Measurements from ENCODE around the gene GPR21. TPM values are rescaled to one million over a fixed set of nuclear protein-coding genes. Genes with fewer than 3 reads are reported as not detected.

Gene GPR21
- total RNA-seq, 1 experiment from 2014 or later = 1.1 TPM

DNA sequence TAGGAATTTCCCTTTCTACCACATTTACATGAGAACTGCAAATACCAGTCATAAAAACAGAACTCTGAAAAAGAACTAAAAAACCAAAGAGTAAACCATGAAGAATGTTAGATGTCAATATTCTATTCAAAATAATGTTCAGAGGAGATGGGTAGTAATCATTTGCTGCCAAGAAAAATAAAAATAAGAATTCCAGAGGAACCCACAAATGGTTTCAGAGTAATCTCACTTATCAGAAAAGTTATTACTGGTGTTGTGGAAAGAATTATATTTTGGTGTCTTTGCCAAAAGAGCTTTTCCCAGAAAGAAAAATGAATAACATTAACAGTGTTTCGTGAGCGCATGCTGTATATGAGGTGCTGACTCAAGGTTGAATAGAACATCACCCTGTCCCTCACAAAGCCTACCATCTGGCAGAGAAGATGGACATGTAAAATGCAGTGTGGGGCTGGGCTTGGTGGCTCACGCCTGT is 35.6 kb downstream of the GPR21 start:
- ATAC-seq (no peak), DNase-seq (ENCODE audit: low read depth, low spot score) (no peak)
- H3K9me2 ChIP-seq (ENCODE audit: insufficient read depth) = no peaks in the 10 kb centered on the region
- ChIA-PET CTCF (no interaction called here), POLR2A (no interaction called here), RAD21 (ENCODE audit: low non-redundant PET in 1 of 2, low total read pairs in 2 of 2, uncharacterized antibody in 2 of 2, unreplicated experiment in 2 of 2) (no interaction called here)
- no peak for TF ChIP-seq POLR2A (IDR thresholded peaks at IDR 0.05; ENCODE audit: borderline replicate concordance, extremely low read depth, insufficient read depth, insufficient read length)
- no peak for TF ChIP-seq ZNF274 (IDR thresholded peaks at IDR 0.05; ENCODE audit: low read depth, low read length)
- TF ChIP-seq ELF1 (IDR thresholded peaks at IDR 0.05; ENCODE audit: borderline replicate concordance, low read depth) = no peak
- TF ChIP-seq EZH2 (IDR thresholded peaks at IDR 0.05) = no peak
- TF ChIP-seq, protein P1, sequence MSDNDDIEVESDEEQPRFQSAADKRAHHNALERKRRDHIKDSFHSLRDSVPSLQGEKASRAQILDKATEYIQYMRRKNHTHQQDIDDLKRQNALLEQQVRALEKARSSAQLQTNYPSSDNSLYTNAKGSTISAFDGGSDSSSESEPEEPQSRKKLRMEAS (IDR thresholded peaks at IDR 0.05) = no peak
- TF ChIP-seq, protein P2, sequence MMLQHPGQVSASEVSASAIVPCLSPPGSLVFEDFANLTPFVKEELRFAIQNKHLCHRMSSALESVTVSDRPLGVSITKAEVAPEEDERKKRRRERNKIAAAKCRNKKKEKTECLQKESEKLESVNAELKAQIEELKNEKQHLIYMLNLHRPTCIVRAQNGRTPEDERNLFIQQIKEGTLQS (IDR thresholded peaks at IDR 0.05) = no peak
- no peak for TF ChIP-seq CEBPB (IDR thresholded peaks at IDR 0.05; ENCODE audit: low read depth)
- TF ChIP-seq, protein P3, sequence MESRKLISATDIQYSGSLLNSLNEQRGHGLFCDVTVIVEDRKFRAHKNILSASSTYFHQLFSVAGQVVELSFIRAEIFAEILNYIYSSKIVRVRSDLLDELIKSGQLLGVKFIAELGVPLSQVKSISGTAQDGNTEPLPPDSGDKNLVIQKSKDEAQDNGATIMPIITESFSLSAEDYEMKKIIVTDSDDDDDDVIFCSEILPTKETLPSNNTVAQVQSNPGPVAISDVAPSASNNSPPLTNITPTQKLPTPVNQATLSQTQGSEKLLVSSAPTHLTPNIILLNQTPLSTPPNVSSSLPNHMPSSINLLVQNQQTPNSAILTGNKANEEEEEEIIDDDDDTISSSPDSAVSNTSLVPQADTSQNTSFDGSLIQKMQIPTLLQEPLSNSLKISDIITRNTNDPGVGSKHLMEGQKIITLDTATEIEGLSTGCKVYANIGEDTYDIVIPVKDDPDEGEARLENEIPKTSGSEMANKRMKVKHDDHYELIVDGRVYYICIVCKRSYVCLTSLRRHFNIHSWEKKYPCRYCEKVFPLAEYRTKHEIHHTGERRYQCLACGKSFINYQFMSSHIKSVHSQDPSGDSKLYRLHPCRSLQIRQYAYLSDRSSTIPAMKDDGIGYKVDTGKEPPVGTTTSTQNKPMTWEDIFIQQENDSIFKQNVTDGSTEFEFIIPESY (IDR thresholded peaks at IDR 0.05; ENCODE audit: extremely low read depth, insufficient replicate concordance, low read length) = no peak
- TF ChIP-seq EZH2phosphoT487 (IDR thresholded peaks at IDR 0.05; ENCODE audit: borderline replicate concordance) = no peak
- no peak for TF ChIP-seq CBX3 (IDR thresholded peaks at IDR 0.05; ENCODE audit: low read depth)
- no peak for TF ChIP-seq EGR1 (IDR thresholded peaks at IDR 0.05; ENCODE audit: low read depth)
- TF ChIP-seq RAD21 (IDR thresholded peaks at IDR 0.05; ENCODE audit: low read depth) = no peak
- no peak for TF ChIP-seq SIN3A (IDR thresholded peaks at IDR 0.05; ENCODE audit: low read depth)
- TF ChIP-seq SRF (IDR thresholded peaks at IDR 0.05; ENCODE audit: low read depth) = no peak
- H3K9ac ChIP-seq (ENCODE audit: low read length) = no peak overlapping the region
- H3K4me1 ChIP-seq (ENCODE audit: control insufficient read depth in 1 of 2, insufficient read depth in 2 of 2, low read length in 2 of 2) = no peaks in the 10 kb centered on the region
- no peaks in the 10 kb centered on the region for H4K20me1 ChIP-seq (ENCODE audit: insufficient read depth)
- H3K4me3 ChIP-seq (replicated peaks in 1 of 2; ENCODE audit: low read depth in 1 of 2, low read length in 2 of 2) = no peak overlapping the region
- no peaks in the 10 kb centered on the region for H3K9me3 ChIP-seq (ENCODE audit: control insufficient read depth in 1 of 2, insufficient read depth in 1 of 2, low read depth in 1 of 2, low read length in 2 of 2)
- no peak overlapping the region for H2AFZ ChIP-seq (ENCODE audit: low read depth, low read length, poor library complexity, severe bottlenecking)
- peaks cover 6 to 13% of the 10 kb centered on the region in 2 experiments; a peak in 3 of 4 replicates for H3K36me3 ChIP-seq (ENCODE audit: control insufficient read depth in 1 of 2, insufficient read depth in 2 of 2, low read length in 2 of 2)
- BruUV-seq (replicated peaks) = no TSS peak
- intact Hi-C loops (cut with micrococcal nuclease) = no loop called here
- H3K79me2 ChIP-seq (ENCODE audit: insufficient read depth, low read length) = no peaks in the 10 kb centered on the region
- no peaks in the 10 kb centered on the region for H3K27me3 ChIP-seq (ENCODE audit: insufficient read depth, low read length)
- H3K27ac ChIP-seq (ENCODE audit: low read depth, low read length) = no peak overlapping the region
- H3K4me2 ChIP-seq (ENCODE audit: low read length) = no peak overlapping the region

Measured in HCT116 (cell line).